Esophagus muscularis mucosa (tissue), 4 donors: Measurements from ENCODE around the gene AJAP1.
A peak's percentile ranks its signal among the peaks of the same experiment; 100 is the strongest.

Experiments used
- CTCF ChIP-seq, 3 experiments: fragments of 200-600 bp in 2 of 3; fragments of 450-650 bp in 1 of 3; sonication (generic) in 2 of 3; IDR thresholded peaks; one replicate each; pipeline ENCODE4 v1.5.1; 2017 to 2019; ENCODE audit warnings: antibody characterized with exemption in 3 of 3, mild to moderate bottlenecking in 2 of 3, moderate library complexity in 1 of 3
- EP300 ChIP-seq: sonication (generic); formaldehyde crosslinking; IDR thresholded peaks from one replicate; pipeline ENCODE4 v1.6.1; 2017; ENCODE audit warnings: antibody characterized with exemption
- POLR2A ChIP-seq: fragments of 450-650 bp; IDR thresholded peaks from one replicate; pipeline ENCODE4 v1.6.1; 2017; ENCODE audit warnings: antibody characterized with exemption, moderate library complexity, mild to moderate bottlenecking, low read depth
- POLR2AphosphoS5 ChIP-seq, 2 donors: sonication (generic); formaldehyde crosslinking; IDR thresholded peaks; one replicate each; pipeline ENCODE4 v1.6.1; 2017; ENCODE audit warnings: antibody characterized with exemption in 2 of 2

- TF ChIP-seq CTCF (IDR thresholded peaks at IDR 0.05) (peak; percentile 11 to 34 (median 27)), EP300 (no peak), POLR2A (no peak), POLR2AphosphoS5 (IDR thresholded peaks at IDR 0.05) (no peak)
Observed at GRCh38 chr1:4778056-4778455, 123.6 kb downstream of the AJAP1 start.
